ENCODE data around the gene DPYD. TPM values are rescaled to one million over a fixed set of nuclear protein-coding genes. Genes with fewer than 3 reads are reported as not detected.

Gene DPYD
- total RNA-seq, 1 donor from 2014 or later: 11.9 TPM

- Mint-ChIP-seq H3K4me1 (ENCODE audit: low read depth) (peaks cover 18% of the 10 kb centered on the region), H3K9me3 (peaks cover 14% of the 10 kb centered on the region), H3K36me3 (ENCODE audit: low read depth) (peaks cover 16% of the 10 kb centered on the region), H3K27me3 (ENCODE audit: low read depth) (no peaks in the 10 kb centered on the region), H3K4me3 (ENCODE audit: low read depth) (no peak overlapping the region), H3K27ac (no peak overlapping the region)
- no peak for DNase-seq (ENCODE audit: low spot score)
- intact Hi-C loops (cut with micrococcal nuclease): no loop called here
Observed at GRCh38 chr1:97903626-97904025, 17.2 kb downstream of the DPYD start.

DNA sequence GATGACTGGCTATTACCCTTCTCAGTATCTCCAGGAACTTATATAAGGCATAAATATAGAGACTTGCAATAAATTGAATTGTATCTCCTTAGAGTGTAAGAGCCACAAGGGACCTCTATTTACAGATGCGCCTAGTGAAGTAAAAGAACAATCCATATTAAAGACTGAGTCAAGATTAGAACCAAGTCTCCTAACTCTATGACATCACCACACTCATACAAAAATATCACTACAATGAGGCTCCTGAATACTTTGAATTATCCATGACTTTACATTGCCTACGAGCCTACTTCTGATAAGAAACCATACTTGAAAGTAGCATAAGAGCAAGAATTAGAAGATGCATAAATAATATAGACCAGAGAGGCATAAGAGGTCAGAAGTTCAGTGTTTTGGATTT is 18.8 kb downstream of the DPYD start:
- Mint-ChIP-seq H3K36me3 (ENCODE audit: low read depth) (peaks cover 21% of the 10 kb centered on the region), H3K27ac (no peak overlapping the region), H3K9me3 (peaks cover 19% of the 10 kb centered on the region), H3K4me1 (ENCODE audit: low read depth) (peaks cover 24% of the 10 kb centered on the region), H3K27me3 (ENCODE audit: low read depth) (no peaks in the 10 kb centered on the region), H3K4me3 (ENCODE audit: low read depth) (no peak overlapping the region)
- intact Hi-C loops (cut with micrococcal nuclease): no loop called here
- no peak for DNase-seq (ENCODE audit: low spot score)

- peaks cover 19% of the 10 kb centered on the region for H3K9me3 Mint-ChIP-seq
- peaks cover 21% of the 10 kb centered on the region for H3K4me1 Mint-ChIP-seq (ENCODE audit: low read depth)
- peaks cover 21% of the 10 kb centered on the region for H3K36me3 Mint-ChIP-seq (ENCODE audit: low read depth)
- no peak overlapping the region for H3K4me3 Mint-ChIP-seq (ENCODE audit: low read depth)
- intact Hi-C loops (cut with micrococcal nuclease): no loop called here
- H3K27me3 Mint-ChIP-seq (ENCODE audit: low read depth): no peaks in the 10 kb centered on the region
- no peak overlapping the region for H3K27ac Mint-ChIP-seq
- no peak for DNase-seq (ENCODE audit: low spot score)
Observed at GRCh38 chr1:97901017-97901658, 19.7 kb downstream of the DPYD start.

GRCh38 chr1:97898948-97899347 is 21.9 kb downstream of the DPYD start:
- Mint-ChIP-seq H3K27ac (no peak overlapping the region), H3K9me3 (peaks cover 19% of the 10 kb centered on the region), H3K4me1 (ENCODE audit: low read depth) (peaks cover 18% of the 10 kb centered on the region), H3K36me3 (ENCODE audit: low read depth) (peaks cover 24% of the 10 kb centered on the region), H3K27me3 (ENCODE audit: low read depth) (no peaks in the 10 kb centered on the region), H3K4me3 (ENCODE audit: low read depth) (no peak overlapping the region)
- no peak for DNase-seq (ENCODE audit: low spot score)
- intact Hi-C loops (cut with micrococcal nuclease): no loop called here

- peaks cover 13% of the 10 kb centered on the region for H3K4me1 Mint-ChIP-seq (ENCODE audit: low read depth)
- H3K36me3 Mint-ChIP-seq (ENCODE audit: low read depth): peaks cover 21% of the 10 kb centered on the region
- no peaks in the 10 kb centered on the region for H3K27me3 Mint-ChIP-seq (ENCODE audit: low read depth)
- no peak overlapping the region for H3K27ac Mint-ChIP-seq
- peaks cover 15% of the 10 kb centered on the region for H3K9me3 Mint-ChIP-seq
- DNase-seq (ENCODE audit: low spot score): no peak
- H3K4me3 Mint-ChIP-seq (ENCODE audit: low read depth): no peak overlapping the region
- intact Hi-C loops (cut with micrococcal nuclease): no loop called here
Observed at GRCh38 chr1:97895278-97895677, 25.6 kb downstream of the DPYD start.

DNA sequence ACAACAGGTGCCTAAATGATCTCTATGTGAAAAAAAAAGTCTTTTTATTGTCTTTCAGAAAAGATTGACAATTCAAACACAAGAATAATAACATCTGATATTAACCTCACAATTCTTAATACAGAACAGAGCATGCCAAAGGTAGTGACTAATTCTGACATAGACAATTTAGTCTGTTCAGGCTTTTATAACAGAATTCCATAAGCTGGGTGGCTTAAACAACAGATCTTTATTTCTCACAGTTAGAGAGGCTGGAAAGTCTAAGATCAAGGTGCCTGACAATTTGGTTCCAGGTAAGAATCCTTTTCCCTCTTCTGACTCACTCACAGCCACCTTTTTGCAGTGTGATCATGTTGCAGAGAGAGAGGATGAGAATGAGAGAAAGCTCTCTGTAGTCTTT is 27.0 kb downstream of the DPYD start:
- peaks cover 13% of the 10 kb centered on the region for H3K4me1 Mint-ChIP-seq (ENCODE audit: low read depth)
- peaks cover 17% of the 10 kb centered on the region for H3K36me3 Mint-ChIP-seq (ENCODE audit: low read depth)
- no peak for DNase-seq (ENCODE audit: low spot score)
- no peaks in the 10 kb centered on the region for H3K27me3 Mint-ChIP-seq (ENCODE audit: low read depth)
- intact Hi-C loops (cut with micrococcal nuclease): no loop called here
- H3K27ac Mint-ChIP-seq: no peak overlapping the region
- H3K9me3 Mint-ChIP-seq: peaks cover 16% of the 10 kb centered on the region
- no peak overlapping the region for H3K4me3 Mint-ChIP-seq (ENCODE audit: low read depth)

DNA sequence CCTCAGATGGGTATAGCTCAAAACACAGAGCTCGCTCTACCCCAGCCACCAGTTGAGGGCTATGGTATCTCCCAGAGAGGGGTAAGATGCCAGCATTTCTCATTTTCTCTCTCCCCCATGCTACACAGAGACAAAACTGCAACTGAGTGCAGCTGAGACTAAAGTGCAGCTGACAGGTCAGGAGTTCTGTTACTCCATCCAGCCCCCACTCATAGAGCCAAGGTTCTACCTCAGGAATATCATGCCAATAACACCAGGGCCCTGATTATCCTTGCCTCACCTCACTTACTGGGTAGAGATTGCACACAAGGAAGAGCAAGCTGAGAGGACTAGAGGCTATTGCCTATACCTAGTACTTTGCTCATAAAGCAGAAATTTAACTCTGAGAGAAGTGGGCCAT is 34.6 kb downstream of the DPYD start:
- Mint-ChIP-seq H3K27me3 (ENCODE audit: low read depth) (no peaks in the 10 kb centered on the region), H3K9me3 (peaks cover 16% of the 10 kb centered on the region), H3K4me1 (ENCODE audit: low read depth) (peaks cover 9% of the 10 kb centered on the region), H3K27ac (no peak overlapping the region), H3K4me3 (ENCODE audit: low read depth) (no peak overlapping the region), H3K36me3 (ENCODE audit: low read depth) (peaks cover 27% of the 10 kb centered on the region)
- intact Hi-C loops (cut with micrococcal nuclease): no loop called here
- DNase-seq (ENCODE audit: low spot score): no peak

DNA sequence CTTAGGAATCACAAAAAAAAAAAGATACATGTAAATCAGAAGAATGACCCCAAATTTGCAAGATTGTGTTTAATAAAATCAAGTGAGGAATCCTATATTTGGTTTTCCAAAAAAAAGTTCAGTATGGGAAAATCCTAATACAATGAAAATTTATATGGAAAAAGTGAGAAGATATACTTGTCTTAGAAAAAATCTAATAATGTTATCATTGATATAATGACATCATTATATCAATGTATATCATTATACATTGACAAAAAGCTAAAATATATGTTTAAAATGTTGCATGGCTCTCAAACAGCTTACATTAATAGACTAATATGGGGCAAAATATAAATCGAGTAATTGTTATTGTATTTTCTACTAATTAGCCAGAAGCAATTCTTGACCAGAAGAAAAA is 37.0 kb downstream of the DPYD start:
- no peaks in the 10 kb centered on the region for H3K27me3 Mint-ChIP-seq (ENCODE audit: low read depth)
- H3K9me3 Mint-ChIP-seq: peaks cover 8% of the 10 kb centered on the region
- H3K4me3 Mint-ChIP-seq (ENCODE audit: low read depth): no peak overlapping the region
- no peak overlapping the region for H3K27ac Mint-ChIP-seq
- no peak for DNase-seq (ENCODE audit: low spot score)
- intact Hi-C loops (cut with micrococcal nuclease): no loop called here
- peaks cover 29% of the 10 kb centered on the region for H3K36me3 Mint-ChIP-seq (ENCODE audit: low read depth)
- peaks cover 9% of the 10 kb centered on the region for H3K4me1 Mint-ChIP-seq (ENCODE audit: low read depth)

- intact Hi-C loops (cut with micrococcal nuclease): no loop called here
- H3K27ac Mint-ChIP-seq: no peak overlapping the region
- H3K36me3 Mint-ChIP-seq (ENCODE audit: low read depth): peaks cover 26% of the 10 kb centered on the region
- H3K4me3 Mint-ChIP-seq (ENCODE audit: low read depth): no peak overlapping the region
- no peak for DNase-seq (ENCODE audit: low spot score)
- peaks cover 2% of the 10 kb centered on the region for H3K4me1 Mint-ChIP-seq (ENCODE audit: low read depth)
- no peaks in the 10 kb centered on the region for H3K9me3 Mint-ChIP-seq
- no peaks in the 10 kb centered on the region for H3K27me3 Mint-ChIP-seq (ENCODE audit: low read depth)
Observed at GRCh38 chr1:97877307-97877706, 43.5 kb downstream of the DPYD start.

DNA sequence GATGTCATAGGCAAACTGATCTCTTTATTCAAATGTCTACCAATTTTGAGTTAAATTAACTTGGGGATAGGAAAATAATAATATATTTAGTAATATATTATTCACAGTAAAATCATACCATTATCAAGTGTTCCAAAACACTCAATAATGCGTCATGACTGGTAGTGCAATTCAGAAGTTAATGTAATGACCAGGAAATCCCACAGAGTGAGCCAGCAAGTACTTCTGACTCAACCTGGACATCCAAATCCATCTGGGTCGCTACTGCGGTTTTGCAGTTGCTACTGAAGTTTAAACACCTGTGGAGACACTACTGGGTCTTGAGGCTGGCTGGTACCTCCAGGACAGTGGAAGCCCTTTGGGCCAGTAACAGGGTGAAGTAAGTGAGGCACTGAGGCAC is 44.8 kb downstream of the DPYD start:
- Mint-ChIP-seq H3K36me3 (ENCODE audit: low read depth) (peaks cover 21% of the 10 kb centered on the region), H3K4me1 (ENCODE audit: low read depth) (peaks cover 2% of the 10 kb centered on the region), H3K27ac (no peak overlapping the region), H3K27me3 (ENCODE audit: low read depth) (no peaks in the 10 kb centered on the region), H3K4me3 (ENCODE audit: low read depth) (no peak overlapping the region), H3K9me3 (no peaks in the 10 kb centered on the region)
- intact Hi-C loops (cut with micrococcal nuclease): no loop called here
- no peak for DNase-seq (ENCODE audit: low spot score)

DNA sequence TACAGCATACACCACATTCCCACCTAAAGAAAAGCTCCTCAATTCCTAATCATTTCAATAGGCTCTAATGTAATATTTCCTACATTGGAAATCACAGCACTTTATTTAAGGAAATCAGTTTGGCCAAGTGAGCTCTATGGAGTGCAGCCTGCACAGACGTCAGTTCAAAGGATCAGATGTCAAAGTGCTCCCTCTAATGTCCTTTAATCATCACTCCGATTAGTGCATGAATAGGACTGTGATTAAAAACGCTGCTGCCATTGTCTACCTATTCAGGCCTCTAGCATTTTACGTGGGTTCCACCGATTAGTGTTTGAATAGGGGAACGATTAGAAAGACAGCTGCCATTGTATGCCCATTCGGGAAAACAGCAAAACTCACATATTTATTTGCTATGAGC is 50.2 kb downstream of the DPYD start:
- DNase-seq (ENCODE audit: low spot score): no peak
- Mint-ChIP-seq H3K4me3 (ENCODE audit: low read depth) (no peak overlapping the region), H3K36me3 (ENCODE audit: low read depth) (peaks cover 13% of the 10 kb centered on the region), H3K9me3 (peaks cover 4% of the 10 kb centered on the region), H3K4me1 (ENCODE audit: low read depth) (peaks cover 2% of the 10 kb centered on the region), H3K27me3 (ENCODE audit: low read depth) (no peaks in the 10 kb centered on the region), H3K27ac (no peak overlapping the region)
- intact Hi-C loops (cut with micrococcal nuclease): no loop called here

- intact Hi-C loops (cut with micrococcal nuclease): no loop called here
- Mint-ChIP-seq H3K27ac (no peak overlapping the region), H3K27me3 (ENCODE audit: low read depth) (no peaks in the 10 kb centered on the region), H3K4me3 (ENCODE audit: low read depth) (no peak overlapping the region), H3K4me1 (ENCODE audit: low read depth) (peaks cover 10% of the 10 kb centered on the region), H3K9me3 (peaks cover 4% of the 10 kb centered on the region), H3K36me3 (ENCODE audit: low read depth) (peaks cover 13% of the 10 kb centered on the region)
- no peak for DNase-seq (ENCODE audit: low spot score)
Observed at GRCh38 chr1:97869441-97869840, 51.4 kb downstream of the DPYD start.

- intact Hi-C loops (cut with micrococcal nuclease): no loop called here
- DNase-seq (ENCODE audit: low spot score): no peak
- Mint-ChIP-seq H3K36me3 (ENCODE audit: low read depth) (peaks cover 13% of the 10 kb centered on the region), H3K27me3 (ENCODE audit: low read depth) (no peaks in the 10 kb centered on the region), H3K9me3 (peaks cover 4% of the 10 kb centered on the region), H3K4me1 (ENCODE audit: low read depth) (peaks cover 13% of the 10 kb centered on the region), H3K27ac (no peak overlapping the region), H3K4me3 (ENCODE audit: low read depth) (no peak overlapping the region)
Observed at GRCh38 chr1:97867127-97867526, 53.7 kb downstream of the DPYD start.

GRCh38 chr1:97864615-97865014 is 56.2 kb downstream of the DPYD start:
- peaks cover 13% of the 10 kb centered on the region for H3K36me3 Mint-ChIP-seq (ENCODE audit: low read depth)
- no peaks in the 10 kb centered on the region for H3K27me3 Mint-ChIP-seq (ENCODE audit: low read depth)
- DNase-seq (ENCODE audit: low spot score): no peak
- peaks cover 4% of the 10 kb centered on the region for H3K9me3 Mint-ChIP-seq
- no peak overlapping the region for H3K4me3 Mint-ChIP-seq (ENCODE audit: low read depth)
- peaks cover 13% of the 10 kb centered on the region for H3K4me1 Mint-ChIP-seq (ENCODE audit: low read depth)
- intact Hi-C loops (cut with micrococcal nuclease): no loop called here
- H3K27ac Mint-ChIP-seq: no peak overlapping the region
